RWPE1 (cell line): ENCODE results near the gene GBF1.

ENCODE experiments used
- CTCF ChIA-PET: fragments of 350-600 bp; sonication (Branson Sonifier 250); formaldehyde crosslinking; extraction: SDS; loops from one replicate; lab custom pipeline; 2021; lab: Yijun Ruan, JAX
- POLR2A ChIA-PET: fragments of 400-600 bp; formaldehyde crosslinking; extraction: SDS; loops from one replicate; lab custom pipeline; 2020; ENCODE audit warnings: antibody characterized with exemption; ENCODE audit not compliant: low non-redundant PET; lab: Yijun Ruan, JAX
- DNase-seq: peaks from one replicate; pipeline ENCODE4 v3.0.0; 2012; ENCODE audit warnings: low spot score
- H3K27ac ChIP-seq: fragments of 450-650 bp; 2 replicates; pipeline ENCODE4 v1.5.1; 2017
- CTCF ChIP-seq: fragments of 450-650 bp; conservative IDR thresholded peaks from 2 replicates; pipeline ENCODE4 v1.5.1; 2017; ENCODE audit warnings: low read depth, mild to moderate bottlenecking

The GBF1 gene

GRCh38 chr10:102283488-102283887 lies 38.2 kb downstream of the GBF1 start:
- peak; percentile 65 for DNase-seq

DNA sequence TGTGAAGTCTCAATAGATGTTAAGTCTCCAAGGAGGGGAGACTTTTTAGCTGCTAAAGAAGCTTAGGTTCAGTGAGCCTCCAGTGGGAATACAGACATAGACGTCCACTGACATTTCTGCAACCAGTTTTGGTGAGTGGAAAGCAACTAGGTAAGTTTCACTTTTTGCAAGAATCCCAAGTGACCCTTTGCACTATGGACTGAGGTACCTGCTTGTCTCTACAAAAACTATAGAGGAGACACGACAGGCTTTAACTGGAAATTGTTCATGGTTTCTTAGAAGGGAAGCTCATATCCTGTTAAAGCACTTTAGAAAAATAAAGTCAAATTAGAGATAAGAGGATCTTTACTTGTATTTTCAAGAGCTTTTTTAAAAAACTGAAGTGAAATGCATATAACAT lies 38.6 kb downstream of the GBF1 start:
- ChIA-PET CTCF (interaction anchor here (0.6 kb wide), 2 partner anchors 28 to 63 kb away, joined by 3 to 4 read pairs; no protein-coding TSS in a partner anchor), POLR2A (no interaction called here)
- no peak overlapping the region for H3K27ac ChIP-seq

More at GRCh38 chr10:102283488-102283887, 38.2 kb downstream of the GBF1 start:
- H3K27ac ChIP-seq, result no peak overlapping the region
- ChIA-PET POLR2A (no interaction called here), CTCF (interaction anchor here (0.6 kb wide), 1 partner anchor 53 kb away, joined by 3 read pairs; no protein-coding TSS in a partner anchor)
- TF ChIP-seq CTCF, result no peak

GRCh38 chr10:102284531-102284930 lies 39.2 kb downstream of the GBF1 start:
- H3K27ac ChIP-seq, result no peak overlapping the region
- no peak for DNase-seq
- ChIA-PET CTCF (interaction anchor here (0.6 to 1.0 kb wide), 5 partner anchors 16 to 63 kb away, joined by 3 to 4 read pairs (median 3); no protein-coding TSS in a partner anchor), POLR2A (no interaction called here)
- TF ChIP-seq CTCF, result no peak

More for the DNA sequence above, 38.6 kb downstream of the GBF1 start:
- no peak for DNase-seq
- no peak for TF ChIP-seq CTCF

DNA sequence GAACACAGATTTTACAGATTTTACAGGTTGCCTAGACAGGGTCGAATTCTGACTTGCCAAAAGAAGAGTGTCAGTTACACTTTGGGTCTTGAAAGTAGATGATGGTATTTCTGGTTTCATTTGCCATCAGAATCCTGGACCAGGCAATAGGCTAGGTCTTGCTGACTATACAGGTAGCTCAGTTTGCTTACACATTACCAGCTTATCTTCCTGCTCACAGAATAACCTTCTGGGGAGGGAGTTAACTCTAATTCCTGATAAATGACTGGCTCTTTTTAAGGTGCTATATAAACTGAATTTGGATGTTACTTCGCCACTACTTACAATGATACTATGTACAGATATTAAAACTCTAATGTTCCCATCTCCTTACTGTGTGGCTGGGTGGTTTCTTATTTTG lies 39.8 kb downstream of the GBF1 start:
- CTCF ChIA-PET, result interaction anchor here (0.6 to 1.0 kb wide), 3 partner anchors 17 to 55 kb away, joined by 3 read pairs; no protein-coding TSS in a partner anchor
- no peak for TF ChIP-seq CTCF
- no peak for DNase-seq
- no peak overlapping the region for H3K27ac ChIP-seq
- POLR2A ChIA-PET, result no interaction called here

DNA sequence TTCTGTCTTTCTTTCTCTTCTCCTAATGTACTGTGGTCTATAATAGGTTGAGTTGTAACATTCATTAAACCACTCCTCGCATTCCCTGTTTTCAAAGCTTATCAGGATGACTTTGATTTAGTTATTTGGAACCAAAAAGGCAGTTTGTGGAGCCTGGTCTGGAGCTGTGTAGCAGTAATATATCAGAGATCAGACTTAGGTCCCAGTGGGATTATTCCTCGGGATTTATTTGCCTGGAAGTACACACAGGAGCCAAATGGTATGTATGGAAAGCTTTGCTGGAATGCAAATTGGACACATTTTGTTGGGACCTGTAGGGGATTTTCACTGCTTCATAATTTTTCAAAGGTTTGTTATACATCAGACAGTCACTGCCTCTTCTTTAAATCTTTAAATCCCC lies 40.9 kb downstream of the GBF1 start:
- DNase-seq, result no peak

DNA sequence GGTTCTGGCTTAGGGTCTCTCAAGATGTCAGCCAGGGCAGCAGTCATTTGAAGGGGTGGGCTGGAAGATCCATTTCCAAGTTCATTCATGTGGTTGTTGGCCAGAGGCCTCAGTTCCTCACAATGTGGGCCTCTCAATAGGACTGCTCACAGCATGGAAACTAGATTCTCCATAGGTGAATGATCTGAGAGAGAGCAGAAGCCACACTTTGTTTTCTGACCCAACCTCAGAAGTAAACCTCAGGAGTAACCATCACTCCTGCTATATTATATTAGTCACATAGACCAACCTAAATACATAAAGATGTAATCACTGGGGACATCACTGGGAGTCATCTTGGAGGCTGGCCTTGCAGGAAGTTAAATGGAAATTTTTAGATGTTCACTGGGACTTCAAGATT lies 42.2 kb downstream of the GBF1 start:
- DNase-seq, result no peak
- CTCF ChIA-PET, result interaction anchor here (0.5 kb wide), 1 partner anchor 13 kb away, joined by 3 read pairs; no protein-coding TSS in a partner anchor
- POLR2A ChIA-PET, result no interaction called here
- no peak overlapping the region for H3K27ac ChIP-seq
- TF ChIP-seq CTCF, result no peak

More for the DNA sequence above, 40.9 kb downstream of the GBF1 start:
- no peak for TF ChIP-seq CTCF
- H3K27ac ChIP-seq, result no peak overlapping the region
- POLR2A ChIA-PET, result interaction anchor here (1.1 kb wide), 1 partner anchor 11 kb away, joined by 3 read pairs; no protein-coding TSS in a partner anchor
- CTCF ChIA-PET, result interaction anchor here (0.5 kb wide), 1 partner anchor 55 kb away, joined by 3 read pairs; no protein-coding TSS in a partner anchor
